ENCODE measurements around the gene ARID2. TPM values are rescaled to one million over a fixed set of nuclear protein-coding genes. Genes with fewer than 3 reads are reported as not detected.

Gene ARID2
- total RNA-seq, 6 experiments from 2014 or later, result 6.2 to 11.8 (median 9.1) TPM

DNA sequence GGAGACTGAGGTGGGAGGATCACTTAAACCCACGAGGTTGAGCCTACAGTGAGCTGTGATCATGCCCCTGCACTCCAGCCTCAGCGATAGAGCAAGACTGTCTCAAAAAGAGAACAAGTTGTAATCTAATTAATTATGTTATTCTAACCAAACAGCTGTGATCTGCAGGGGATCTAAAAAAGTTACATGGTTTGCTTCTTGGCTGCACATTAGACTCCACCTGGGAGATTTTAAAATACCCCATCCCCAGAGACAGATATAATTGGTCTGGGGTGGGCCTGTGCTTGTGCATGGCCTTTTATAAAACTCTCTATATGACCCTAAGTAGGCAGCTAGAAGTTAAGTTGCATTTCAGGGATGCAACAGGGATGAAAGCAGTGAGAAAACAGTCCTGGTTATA is 184.1 kb downstream of the ARID2 start:
- Histone ChIP-seq H3K9me3 (no peaks in the 10 kb centered on the region), H3K4me1 (no peaks in the 10 kb centered on the region), H3K27me3 (no peaks in the 10 kb centered on the region), H3K4me3 (no peak overlapping the region), H3K27ac (no peak overlapping the region), H3K36me3 (no peaks in the 10 kb centered on the region)
- DNase-seq (no peak), ATAC-seq (peak in 1 of 4 donors; percentile 6)
- TF ChIP-seq, protein P1, sequence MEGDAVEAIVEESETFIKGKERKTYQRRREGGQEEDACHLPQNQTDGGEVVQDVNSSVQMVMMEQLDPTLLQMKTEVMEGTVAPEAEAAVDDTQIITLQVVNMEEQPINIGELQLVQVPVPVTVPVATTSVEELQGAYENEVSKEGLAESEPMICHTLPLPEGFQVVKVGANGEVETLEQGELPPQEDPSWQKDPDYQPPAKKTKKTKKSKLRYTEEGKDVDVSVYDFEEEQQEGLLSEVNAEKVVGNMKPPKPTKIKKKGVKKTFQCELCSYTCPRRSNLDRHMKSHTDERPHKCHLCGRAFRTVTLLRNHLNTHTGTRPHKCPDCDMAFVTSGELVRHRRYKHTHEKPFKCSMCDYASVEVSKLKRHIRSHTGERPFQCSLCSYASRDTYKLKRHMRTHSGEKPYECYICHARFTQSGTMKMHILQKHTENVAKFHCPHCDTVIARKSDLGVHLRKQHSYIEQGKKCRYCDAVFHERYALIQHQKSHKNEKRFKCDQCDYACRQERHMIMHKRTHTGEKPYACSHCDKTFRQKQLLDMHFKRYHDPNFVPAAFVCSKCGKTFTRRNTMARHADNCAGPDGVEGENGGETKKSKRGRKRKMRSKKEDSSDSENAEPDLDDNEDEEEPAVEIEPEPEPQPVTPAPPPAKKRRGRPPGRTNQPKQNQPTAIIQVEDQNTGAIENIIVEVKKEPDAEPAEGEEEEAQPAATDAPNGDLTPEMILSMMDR (IDR thresholded peaks at IDR 0.05), result no peak
- no peak for TF ChIP-seq POLR2A (IDR thresholded peaks at IDR 0.05)
- intact Hi-C loops (cut with DNase I), result no loop called here
- WGBS (ENCODE audit: insufficient coverage, low coverage, low lambda C conversion rate, missing lambda C conversion rate), result 83% methylated on average over 2 of the region's 2 CpGs

DNA sequence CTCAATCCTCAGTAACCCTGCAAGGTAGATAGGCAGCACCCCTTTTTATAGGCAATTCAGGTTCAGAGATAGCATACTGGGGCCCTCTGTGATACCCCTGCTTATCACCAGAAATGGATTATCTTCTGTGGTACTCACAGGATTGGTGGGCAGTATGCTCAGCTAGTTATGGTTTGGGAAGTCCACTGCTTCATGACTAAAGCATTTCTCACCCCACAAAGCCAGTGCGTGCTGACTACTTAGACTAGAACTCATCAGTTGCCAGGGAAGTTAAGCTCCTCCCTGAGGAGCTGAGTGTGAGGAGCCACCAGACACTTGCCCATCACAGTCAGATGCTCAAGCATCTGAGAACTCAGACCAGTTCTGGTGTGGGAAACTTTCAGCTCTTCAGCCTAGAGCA is 184.6 kb downstream of the ARID2 start:
- Histone ChIP-seq H3K4me1 (no peaks in the 10 kb centered on the region), H3K27ac (no peak overlapping the region), H3K27me3 (no peaks in the 10 kb centered on the region), H3K9me3 (no peaks in the 10 kb centered on the region), H3K36me3 (no peaks in the 10 kb centered on the region), H3K4me3 (no peak overlapping the region)
- no peak for DNase-seq
- intact Hi-C loops (cut with DNase I), result no loop called here
- peak in 1 of 4 donors; percentile 31 for ATAC-seq
- no peak for TF ChIP-seq POLR2A (IDR thresholded peaks at IDR 0.05)
- TF ChIP-seq, protein P1 (IDR thresholded peaks at IDR 0.05), result no peak
- WGBS (ENCODE audit: insufficient coverage, low coverage, low lambda C conversion rate, missing lambda C conversion rate), result no CpG with 5 or more reads among the region's 1 CpG

DNA sequence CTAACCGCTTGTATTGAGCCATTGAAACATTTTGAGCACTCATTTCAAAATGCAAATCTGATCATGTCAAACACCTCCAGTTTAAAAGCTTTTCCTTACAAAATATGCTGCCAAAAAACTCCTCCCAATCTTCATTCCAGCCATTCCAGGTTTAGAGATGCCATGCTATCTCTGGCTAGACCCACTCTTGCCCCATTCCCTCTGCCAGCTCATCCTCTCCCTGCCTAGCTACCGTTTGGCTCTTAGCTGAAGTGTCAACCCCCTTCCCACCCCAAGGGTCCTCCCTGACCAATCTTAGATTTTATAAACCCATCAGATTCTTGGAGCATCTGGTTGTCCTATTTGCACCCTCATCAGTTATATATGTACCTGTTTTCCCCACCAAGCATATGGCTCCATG is 185.9 kb downstream of the ARID2 start:
- Histone ChIP-seq H3K4me3 (no peak overlapping the region), H3K27me3 (no peaks in the 10 kb centered on the region), H3K27ac (no peak overlapping the region), H3K36me3 (peaks cover 0 to 5% (median 0%) of the 10 kb centered on the region in 4 donors), H3K9me3 (no peaks in the 10 kb centered on the region), H3K4me1 (no peaks in the 10 kb centered on the region)
- TF ChIP-seq, protein P1 (IDR thresholded peaks at IDR 0.05), result no peak
- TF ChIP-seq POLR2A (IDR thresholded peaks at IDR 0.05), result no peak
- intact Hi-C loops (cut with DNase I), result no loop called here
- no peak for ATAC-seq
- no peak for DNase-seq
- WGBS (ENCODE audit: insufficient coverage, low coverage, low lambda C conversion rate, missing lambda C conversion rate), result 53% methylated on average over 1 of the region's 2 CpGs

DNA sequence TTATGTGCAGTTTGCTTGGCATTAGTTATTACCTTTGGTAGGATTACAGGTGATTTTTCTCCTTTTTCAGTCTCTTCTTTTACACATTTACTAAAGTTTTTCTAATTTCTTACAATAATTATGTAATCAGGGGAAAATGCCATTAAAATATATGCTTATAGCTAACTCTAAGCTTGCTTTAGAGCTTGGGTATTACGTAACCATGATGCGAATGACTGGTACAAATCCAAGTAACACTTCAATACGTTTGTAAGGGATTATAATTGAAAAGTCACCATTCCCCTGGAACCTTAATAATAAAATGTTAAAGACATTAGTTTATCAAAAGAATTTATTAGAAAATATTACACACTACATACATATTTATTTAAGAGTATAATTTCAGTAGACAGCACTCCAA is 189.3 kb downstream of the ARID2 start:
- Histone ChIP-seq H3K27ac (no peak overlapping the region), H3K27me3 (no peaks in the 10 kb centered on the region), H3K36me3 (peaks cover 0 to 22% (median 10%) of the 10 kb centered on the region in 4 donors), H3K4me3 (no peak overlapping the region), H3K9me3 (no peaks in the 10 kb centered on the region), H3K4me1 (no peaks in the 10 kb centered on the region)
- intact Hi-C loops (cut with DNase I), result no loop called here
- TF ChIP-seq, protein P1 (IDR thresholded peaks at IDR 0.05), result no peak
- TF ChIP-seq POLR2A (IDR thresholded peaks at IDR 0.05), result no peak
- ATAC-seq, result no peak
- WGBS (ENCODE audit: insufficient coverage, low coverage, low lambda C conversion rate, missing lambda C conversion rate), result 73% methylated on average over 3 of the region's 3 CpGs
- no peak for DNase-seq

DNA sequence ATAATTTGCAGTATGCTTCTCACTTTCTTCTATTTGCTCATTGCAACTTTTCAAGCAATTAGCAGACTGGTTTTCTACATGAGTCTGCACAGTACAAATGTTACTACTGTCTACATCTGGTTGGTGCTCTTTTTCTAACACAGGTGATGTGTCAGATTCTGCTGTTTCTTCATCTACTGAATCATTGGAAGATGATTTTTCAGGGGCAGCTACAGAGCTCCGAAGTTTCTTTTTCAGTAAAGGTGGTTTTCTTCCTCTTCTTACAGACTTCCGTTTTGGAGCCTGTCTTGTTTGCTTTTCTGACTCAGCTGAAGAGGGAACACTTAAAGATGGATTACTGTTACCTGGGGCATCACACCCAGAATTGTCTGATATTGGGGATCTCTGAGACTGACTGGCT is 198.8 kb downstream of the ARID2 start:
- no peak for TF ChIP-seq POLR2A (IDR thresholded peaks at IDR 0.05)
- TF ChIP-seq, protein P1 (IDR thresholded peaks at IDR 0.05), result no peak
- DNase-seq (no peak), ATAC-seq (no peak)
- no peak overlapping the region for H3K27ac ChIP-seq
- no peak overlapping the region for H3K4me3 ChIP-seq
- intact Hi-C loops (cut with DNase I), result no loop called here
- H3K27me3 ChIP-seq, result no peaks in the 10 kb centered on the region
- H3K4me1 ChIP-seq, result no peaks in the 10 kb centered on the region
- 74% methylated on average over 2 of the region's 2 CpGs for WGBS (ENCODE audit: insufficient coverage, low coverage, low lambda C conversion rate, missing lambda C conversion rate)
- no peaks in the 10 kb centered on the region for H3K9me3 ChIP-seq
- H3K36me3 ChIP-seq, result peaks cover 0 to 89% (median 49%) of the 10 kb centered on the region in 4 donors

Measured in right lobe of liver (tissue), 6 donors.